ENCODE measurements around the gene SCGB1C2. TPM values are rescaled to one million over a fixed set of nuclear protein-coding genes. Genes with fewer than 3 reads are reported as not detected.
A peak's percentile ranks its signal among the peaks of the same experiment; 100 is the strongest.

Gene SCGB1C2
- total RNA-seq, 1 donor from 2014 or later: not detected

DNA sequence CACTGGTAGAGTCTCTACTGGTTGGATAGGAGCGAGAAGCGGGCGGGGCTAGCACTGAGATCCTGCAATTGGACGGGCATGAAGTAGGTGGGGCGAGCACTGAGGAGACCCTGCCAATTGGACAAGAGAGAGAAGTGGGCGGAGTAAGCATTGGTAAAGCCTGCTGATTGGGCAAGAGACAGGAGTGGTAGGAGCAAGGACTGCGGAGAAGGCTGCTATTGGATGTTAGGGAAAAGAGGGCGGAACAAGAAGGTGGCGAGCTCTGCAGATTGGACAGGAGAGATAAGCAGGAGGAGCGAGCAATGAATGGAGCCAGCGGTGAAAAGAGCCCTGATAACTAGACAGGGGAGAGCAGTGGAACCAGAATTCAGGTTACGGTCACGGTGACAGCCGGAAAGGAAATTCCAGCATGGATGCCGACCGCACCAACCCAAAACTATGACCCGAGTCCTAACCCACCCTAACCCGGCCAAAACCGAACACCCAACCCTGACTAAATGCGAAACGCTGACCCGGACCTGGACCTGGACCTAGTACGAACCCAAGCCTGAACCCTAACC is 4.8 kb downstream of the SCGB1C2 start:
- TF ChIP-seq, protein P1, sequence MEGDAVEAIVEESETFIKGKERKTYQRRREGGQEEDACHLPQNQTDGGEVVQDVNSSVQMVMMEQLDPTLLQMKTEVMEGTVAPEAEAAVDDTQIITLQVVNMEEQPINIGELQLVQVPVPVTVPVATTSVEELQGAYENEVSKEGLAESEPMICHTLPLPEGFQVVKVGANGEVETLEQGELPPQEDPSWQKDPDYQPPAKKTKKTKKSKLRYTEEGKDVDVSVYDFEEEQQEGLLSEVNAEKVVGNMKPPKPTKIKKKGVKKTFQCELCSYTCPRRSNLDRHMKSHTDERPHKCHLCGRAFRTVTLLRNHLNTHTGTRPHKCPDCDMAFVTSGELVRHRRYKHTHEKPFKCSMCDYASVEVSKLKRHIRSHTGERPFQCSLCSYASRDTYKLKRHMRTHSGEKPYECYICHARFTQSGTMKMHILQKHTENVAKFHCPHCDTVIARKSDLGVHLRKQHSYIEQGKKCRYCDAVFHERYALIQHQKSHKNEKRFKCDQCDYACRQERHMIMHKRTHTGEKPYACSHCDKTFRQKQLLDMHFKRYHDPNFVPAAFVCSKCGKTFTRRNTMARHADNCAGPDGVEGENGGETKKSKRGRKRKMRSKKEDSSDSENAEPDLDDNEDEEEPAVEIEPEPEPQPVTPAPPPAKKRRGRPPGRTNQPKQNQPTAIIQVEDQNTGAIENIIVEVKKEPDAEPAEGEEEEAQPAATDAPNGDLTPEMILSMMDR (IDR thresholded peaks at IDR 0.05): no peak
- no peak overlapping the region for H3K27ac Mint-ChIP-seq (ENCODE audit: unreplicated experiment)
- H3K4me1 Mint-ChIP-seq (ENCODE audit: low read depth): peaks cover 2% of the 10 kb centered on the region
- peak; percentile 56 for DNase-seq (ENCODE audit: low spot score)
- H3K27me3 Mint-ChIP-seq (ENCODE audit: low read depth): peaks cover 6% of the 10 kb centered on the region
- H3K9me3 Mint-ChIP-seq (ENCODE audit: low read depth): no peaks in the 10 kb centered on the region
- no peak overlapping the region for H3K4me3 Mint-ChIP-seq (ENCODE audit: unreplicated experiment)
- H3K36me3 Mint-ChIP-seq (ENCODE audit: low read depth): no peaks in the 10 kb centered on the region

DNA sequence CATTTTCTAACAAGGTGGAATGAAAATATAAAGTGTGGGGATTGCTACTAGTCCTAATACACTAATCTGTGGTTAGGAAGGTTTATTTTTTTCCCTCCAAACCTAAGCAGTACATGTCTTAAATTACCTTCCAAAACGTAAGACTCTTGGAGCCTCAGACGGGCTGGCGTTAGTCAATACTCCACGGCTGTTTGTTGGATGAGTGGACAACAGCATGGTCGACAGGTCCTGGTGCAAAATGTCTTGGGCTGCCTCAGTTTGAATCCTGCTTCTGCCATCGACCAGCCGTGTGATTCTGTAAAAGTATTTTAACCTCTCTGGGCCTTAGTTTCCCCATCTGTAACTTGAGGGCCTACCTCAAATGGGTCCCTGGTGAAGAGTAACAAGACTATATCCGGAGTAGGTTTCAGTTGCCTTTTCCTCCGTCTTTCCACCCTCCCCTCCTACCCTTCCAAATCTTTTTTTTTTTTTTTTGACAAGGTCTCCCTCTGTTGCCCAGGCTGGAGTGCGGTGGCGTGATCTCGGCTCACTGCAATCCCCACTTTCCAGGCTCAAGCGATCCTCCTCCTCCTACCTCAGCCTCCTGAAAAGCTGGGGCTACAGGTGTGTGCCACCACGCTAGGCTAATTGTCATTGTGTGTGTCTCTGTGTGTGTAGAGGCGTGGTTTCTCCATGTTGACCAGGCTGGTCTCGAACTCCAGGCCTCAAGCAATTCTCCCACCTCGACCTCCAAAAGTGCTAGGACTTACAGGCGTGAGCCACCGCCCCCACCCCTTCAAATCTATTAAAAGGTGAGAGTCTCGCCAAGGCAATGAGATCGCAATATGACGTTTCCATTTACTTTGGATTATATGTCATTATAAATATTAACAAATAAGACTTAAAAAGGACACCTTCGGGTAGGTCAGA is 5.8 kb downstream of the SCGB1C2 start:
- no peak overlapping the region for H3K4me3 Mint-ChIP-seq (ENCODE audit: unreplicated experiment)
- DNase-seq (ENCODE audit: low spot score): peak; percentile 24
- no peak overlapping the region for H3K27ac Mint-ChIP-seq (ENCODE audit: unreplicated experiment)
- no peaks in the 10 kb centered on the region for H3K36me3 Mint-ChIP-seq (ENCODE audit: low read depth)
- H3K4me1 Mint-ChIP-seq (ENCODE audit: low read depth): peaks cover 2% of the 10 kb centered on the region
- TF ChIP-seq, protein P1 (IDR thresholded peaks at IDR 0.05): no peak
- H3K27me3 Mint-ChIP-seq (ENCODE audit: low read depth): peaks cover 6% of the 10 kb centered on the region
- no peaks in the 10 kb centered on the region for H3K9me3 Mint-ChIP-seq (ENCODE audit: low read depth)

DNA sequence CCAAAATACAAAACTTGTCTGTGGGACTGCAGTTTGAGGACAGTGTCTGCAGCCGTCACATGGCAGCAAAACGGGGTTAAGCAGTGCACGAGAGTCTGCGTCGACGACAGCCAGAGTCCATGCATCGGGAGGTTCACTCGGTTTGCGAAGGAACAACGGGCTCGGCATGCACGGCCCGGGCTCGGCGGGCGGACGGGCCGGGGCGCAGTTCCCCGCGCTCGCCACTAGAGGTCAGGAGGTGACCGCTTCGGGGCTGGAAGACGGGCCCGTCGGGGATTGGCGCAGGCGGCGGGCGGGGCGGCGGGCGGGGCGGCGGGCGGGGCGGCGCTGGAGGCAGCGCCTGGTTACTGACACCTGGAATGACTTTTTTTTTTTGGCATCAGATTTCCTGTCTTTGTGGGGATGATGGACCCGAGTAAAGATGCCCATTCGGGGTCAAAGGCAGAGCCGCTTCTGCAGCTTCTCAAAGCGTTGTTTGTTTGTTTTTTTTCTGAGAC is 6.5 kb downstream of the SCGB1C2 start:
- Mint-ChIP-seq H3K4me1 (ENCODE audit: low read depth) (peaks cover 2% of the 10 kb centered on the region), H3K27ac (ENCODE audit: unreplicated experiment) (no peak overlapping the region), H3K27me3 (ENCODE audit: low read depth) (peaks cover 6% of the 10 kb centered on the region), H3K9me3 (ENCODE audit: low read depth) (no peaks in the 10 kb centered on the region), H3K4me3 (ENCODE audit: unreplicated experiment) (no peak overlapping the region), H3K36me3 (ENCODE audit: low read depth) (no peaks in the 10 kb centered on the region)
- DNase-seq (ENCODE audit: low spot score): peak; percentile 80
- TF ChIP-seq, protein P1 (IDR thresholded peaks at IDR 0.05): peak; percentile 86

DNA sequence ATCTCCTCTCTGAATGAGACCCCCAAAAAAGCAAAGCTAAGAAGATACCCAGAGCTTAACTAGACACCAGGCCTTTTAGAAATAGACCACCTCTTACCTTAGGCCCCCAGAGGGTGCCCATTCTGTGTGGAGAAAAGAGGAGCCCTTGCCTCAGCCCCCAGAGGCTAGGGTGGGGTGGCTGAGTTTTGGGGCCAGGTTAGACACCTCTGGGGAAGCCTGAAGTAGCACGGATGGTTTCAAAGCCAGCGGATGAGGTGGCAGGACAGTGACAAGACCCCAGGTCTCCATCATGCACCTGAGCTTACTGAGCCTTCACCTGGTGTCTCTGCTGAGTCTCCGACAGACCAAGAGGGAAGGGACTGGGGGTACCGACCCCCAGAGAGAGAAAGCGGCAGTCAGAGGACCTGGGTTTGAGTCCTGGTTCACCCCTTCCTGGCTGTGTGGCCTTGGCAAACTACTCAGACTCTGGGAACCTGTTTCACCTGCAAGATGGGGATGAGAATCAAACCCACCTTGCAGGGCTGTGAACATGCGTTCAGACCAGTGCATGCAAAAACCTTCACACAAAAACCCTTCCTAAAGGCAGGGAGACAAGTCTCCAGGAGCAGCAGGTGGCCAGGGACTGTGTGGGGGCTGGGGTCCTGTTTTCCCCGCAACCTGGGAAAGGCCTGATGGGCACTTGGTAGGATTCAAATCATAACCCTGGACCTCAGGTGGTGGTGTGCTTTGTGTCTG is 7.7 kb downstream of the SCGB1C2 start:
- peaks cover 2% of the 10 kb centered on the region for H3K4me1 Mint-ChIP-seq (ENCODE audit: low read depth)
- DNase-seq (ENCODE audit: low spot score): peak; percentile 33
- H3K4me3 Mint-ChIP-seq (ENCODE audit: unreplicated experiment): no peak overlapping the region
- TF ChIP-seq, protein P1 (IDR thresholded peaks at IDR 0.05): no peak
- H3K9me3 Mint-ChIP-seq (ENCODE audit: low read depth): no peaks in the 10 kb centered on the region
- H3K27ac Mint-ChIP-seq (ENCODE audit: unreplicated experiment): no peak overlapping the region
- H3K27me3 Mint-ChIP-seq (ENCODE audit: low read depth): no peaks in the 10 kb centered on the region
- no peaks in the 10 kb centered on the region for H3K36me3 Mint-ChIP-seq (ENCODE audit: low read depth)

All from chondrocyte (in vitro differentiated cells).